Type B pancreatic cell (in vitro differentiated cells): ENCODE results near the gene RAMP3. TPM values are rescaled to one million over a fixed set of nuclear protein-coding genes. Genes with fewer than 3 reads are reported as not detected.

Experiments
- DNase-seq: peaks from one replicate; pipeline ENCODE4 v3.0.0; 2021; ENCODE audit warnings: mixed read lengths; ENCODE audit not compliant: unreplicated experiment; ENCODE audit errors: extremely low spot score
- H3K27ac Mint-ChIP-seq: 2 replicates; pipeline ENCODE4 v1.8.0; 2021; ENCODE audit warnings: mild to moderate bottlenecking, mixed read lengths
- H3K27me3 Mint-ChIP-seq: 2 replicates; pipeline ENCODE4 v1.8.0; 2021; ENCODE audit warnings: mixed read lengths
- H3K36me3 Mint-ChIP-seq: 2 replicates; pipeline ENCODE4 v1.8.0; 2021; ENCODE audit warnings: mixed read lengths
- H3K4me1 Mint-ChIP-seq: one replicate; pipeline ENCODE4 v1.8.0; 2021; ENCODE audit warnings: mixed read lengths; ENCODE audit not compliant: unreplicated experiment
- H3K4me3 Mint-ChIP-seq: 2 replicates; pipeline ENCODE4 v1.8.0; 2021; ENCODE audit warnings: mild to moderate bottlenecking, mixed read lengths
- H3K9me3 Mint-ChIP-seq: 2 replicates; pipeline ENCODE4 v1.8.0; 2021; ENCODE audit warnings: mixed read lengths
- total RNA-seq: library from RNA; stranded (reverse); gene quantifications from 2 replicates; pipeline ENCODE4 v1.2.1, GENCODE V29; 2021; ENCODE audit warnings: low replicate concordance
- TF ChIP-seq, protein P1 (sequence below): fragments of 200-600 bp; sonication (generic); conservative IDR thresholded peaks from 2 replicates; pipeline ENCODE4 v1.5.0; 2021; ENCODE audit warnings: antibody characterized with exemption, mild to moderate bottlenecking

The RAMP3 gene
- total RNA-seq, 1 donor from 2014 or later, result 0.70 TPM

DNA sequence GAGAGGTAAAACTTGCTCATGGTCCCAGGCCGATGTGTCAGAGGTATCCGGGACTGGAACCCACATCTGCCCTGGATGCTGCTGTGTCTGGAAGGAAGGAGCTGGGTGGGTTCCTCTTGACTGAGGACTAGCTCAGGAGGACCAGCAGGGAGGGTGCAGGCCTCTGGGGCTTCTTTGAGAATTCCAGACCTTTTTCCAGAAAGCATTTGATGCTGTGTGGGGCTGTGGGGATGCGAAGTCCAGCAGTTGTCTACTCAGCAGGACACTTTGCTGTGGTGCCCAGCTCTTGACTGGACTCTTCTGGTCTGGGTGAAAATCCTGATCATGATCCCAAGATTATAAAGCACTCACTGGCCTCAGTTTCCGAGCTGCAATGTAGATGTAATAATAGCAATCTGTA lies 1.7 kb downstream of the RAMP3 start:
- Mint-ChIP-seq H3K27ac (no peak overlapping the region), H3K4me3 (no peak overlapping the region), H3K36me3 (peaks cover 5% of the 10 kb centered on the region), H3K4me1 (no peaks in the 10 kb centered on the region), H3K27me3 (peaks cover 76% of the 10 kb centered on the region), H3K9me3 (peaks cover 6% of the 10 kb centered on the region)
- TF ChIP-seq, protein P1, sequence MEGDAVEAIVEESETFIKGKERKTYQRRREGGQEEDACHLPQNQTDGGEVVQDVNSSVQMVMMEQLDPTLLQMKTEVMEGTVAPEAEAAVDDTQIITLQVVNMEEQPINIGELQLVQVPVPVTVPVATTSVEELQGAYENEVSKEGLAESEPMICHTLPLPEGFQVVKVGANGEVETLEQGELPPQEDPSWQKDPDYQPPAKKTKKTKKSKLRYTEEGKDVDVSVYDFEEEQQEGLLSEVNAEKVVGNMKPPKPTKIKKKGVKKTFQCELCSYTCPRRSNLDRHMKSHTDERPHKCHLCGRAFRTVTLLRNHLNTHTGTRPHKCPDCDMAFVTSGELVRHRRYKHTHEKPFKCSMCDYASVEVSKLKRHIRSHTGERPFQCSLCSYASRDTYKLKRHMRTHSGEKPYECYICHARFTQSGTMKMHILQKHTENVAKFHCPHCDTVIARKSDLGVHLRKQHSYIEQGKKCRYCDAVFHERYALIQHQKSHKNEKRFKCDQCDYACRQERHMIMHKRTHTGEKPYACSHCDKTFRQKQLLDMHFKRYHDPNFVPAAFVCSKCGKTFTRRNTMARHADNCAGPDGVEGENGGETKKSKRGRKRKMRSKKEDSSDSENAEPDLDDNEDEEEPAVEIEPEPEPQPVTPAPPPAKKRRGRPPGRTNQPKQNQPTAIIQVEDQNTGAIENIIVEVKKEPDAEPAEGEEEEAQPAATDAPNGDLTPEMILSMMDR, result no peak
- DNase-seq, result no peak

- TF ChIP-seq, protein P1, result no peak
- no peak overlapping the region for H3K4me3 Mint-ChIP-seq
- H3K27me3 Mint-ChIP-seq, result peaks cover 68% of the 10 kb centered on the region
- H3K36me3 Mint-ChIP-seq, result peaks cover 5% of the 10 kb centered on the region
- H3K9me3 Mint-ChIP-seq, result peaks cover 6% of the 10 kb centered on the region
- DNase-seq, result no peak
- no peaks in the 10 kb centered on the region for H3K4me1 Mint-ChIP-seq
- no peak overlapping the region for H3K27ac Mint-ChIP-seq
These were observed 2.9 kb downstream of the RAMP3 start for GRCh38 chr7:45160417-45160881.

GRCh38 chr7:45161138-45161537 lies 3.5 kb downstream of the RAMP3 start:
- no peak overlapping the region for H3K4me3 Mint-ChIP-seq
- H3K27ac Mint-ChIP-seq, result no peak overlapping the region
- DNase-seq, result no peak

GRCh38 chr7:45161842-45162241 lies 4.3 kb downstream of the RAMP3 start:
- Mint-ChIP-seq H3K36me3 (peaks cover 5% of the 10 kb centered on the region), H3K4me3 (no peak overlapping the region), H3K27ac (no peak overlapping the region), H3K9me3 (peaks cover 6% of the 10 kb centered on the region), H3K4me1 (no peaks in the 10 kb centered on the region), H3K27me3 (peaks cover 62% of the 10 kb centered on the region)
- DNase-seq, result no peak
- TF ChIP-seq, protein P1, result no peak

More at GRCh38 chr7:45161138-45161537, 3.5 kb downstream of the RAMP3 start:
- TF ChIP-seq, protein P1, result no peak
- H3K9me3 Mint-ChIP-seq, result peaks cover 6% of the 10 kb centered on the region
- no peaks in the 10 kb centered on the region for H3K4me1 Mint-ChIP-seq
- peaks cover 66% of the 10 kb centered on the region for H3K27me3 Mint-ChIP-seq
- peaks cover 5% of the 10 kb centered on the region for H3K36me3 Mint-ChIP-seq

GRCh38 chr7:45162311-45162845 lies 4.8 kb downstream of the RAMP3 start:
- no peak for DNase-seq
- H3K4me3 Mint-ChIP-seq, result no peak overlapping the region
- TF ChIP-seq, protein P1, result no peak
- peaks cover 5% of the 10 kb centered on the region for H3K36me3 Mint-ChIP-seq
- peaks cover 6% of the 10 kb centered on the region for H3K9me3 Mint-ChIP-seq
- no peaks in the 10 kb centered on the region for H3K4me1 Mint-ChIP-seq
- peaks cover 60% of the 10 kb centered on the region for H3K27me3 Mint-ChIP-seq
- H3K27ac Mint-ChIP-seq, result no peak overlapping the region
